Kidney epithelial cell (primary cell): ENCODE measurements around the gene DOCK3. TPM values are rescaled to one million over a fixed set of nuclear protein-coding genes. Genes with fewer than 3 reads are reported as not detected.
A peak's percentile ranks its signal among the peaks of the same experiment; 100 is the strongest.

Experiments used
- DNase-seq: peaks from one replicate; pipeline ENCODE4 v3.0.0-alpha.2; 2010; ENCODE audit warnings: low read depth
- H3K27me3 ChIP-seq: 2 replicates; pipeline ENCODE4 v1.6.0; 2011; ENCODE audit warnings: low read length; ENCODE audit not compliant: control insufficient read depth, insufficient read depth
- H3K36me3 ChIP-seq: 2 replicates; pipeline ENCODE4 v1.5.1; 2011; ENCODE audit warnings: low read length; ENCODE audit not compliant: control insufficient read depth, insufficient read depth
- H3K4me3 ChIP-seq: 2 replicates; pipeline ENCODE4 v1.5.1; 2011; ENCODE audit warnings: low read depth, mild to moderate bottlenecking, control low read depth, low read length
- total RNA-seq: library from RNA; depleted of rRNA; stranded (reverse); fragments of >200 nt; gene quantifications from 2 replicates; pipeline ENCODE4 v1.2.3, GENCODE V29; 2015
- TF ChIP-seq, protein P1 (sequence below): IDR thresholded peaks from 2 replicates; pipeline ENCODE4 v1.5.1; 2011; ENCODE audit warnings: mild to moderate bottlenecking, moderate library complexity, low read length, control low read depth, inconsistent platforms; ENCODE audit not compliant: insufficient read depth, poor library complexity, severe bottlenecking

Gene DOCK3
- total RNA-seq, 1 donor from 2014 or later, result 1.7 TPM

DNA sequence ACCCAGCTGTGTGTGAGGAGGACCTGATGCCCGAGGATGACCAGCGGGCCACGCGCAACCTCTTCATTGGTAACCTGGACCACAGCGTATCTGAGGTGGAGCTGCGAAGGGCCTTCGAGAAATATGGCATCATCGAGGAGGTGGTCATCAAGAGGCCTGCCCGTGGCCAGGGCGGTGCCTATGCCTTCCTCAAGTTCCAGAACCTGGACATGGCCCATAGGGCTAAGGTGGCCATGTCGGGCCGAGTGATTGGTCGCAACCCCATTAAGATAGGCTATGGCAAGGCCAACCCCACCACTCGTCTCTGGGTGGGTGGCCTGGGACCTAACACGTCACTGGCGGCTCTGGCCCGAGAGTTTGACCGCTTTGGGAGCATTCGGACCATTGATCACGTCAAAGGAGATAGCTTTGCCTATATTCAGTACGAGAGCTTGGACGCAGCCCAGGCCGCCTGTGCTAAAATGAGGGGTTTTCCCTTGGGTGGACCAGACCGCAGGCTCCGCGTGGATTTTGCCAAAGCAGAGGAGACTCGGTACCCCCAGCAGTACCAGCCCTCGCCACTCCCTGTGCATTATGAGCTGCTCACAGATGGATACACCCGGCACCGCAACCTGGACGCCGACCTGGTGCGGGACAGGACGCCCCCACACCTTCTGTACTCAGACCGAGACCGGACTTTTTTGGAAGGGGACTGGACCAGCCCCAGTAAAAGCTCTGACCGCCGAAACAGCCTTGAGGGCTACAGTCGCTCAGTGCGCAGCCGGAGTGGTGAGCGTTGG, 717.8 kb downstream of the DOCK3 start:
- no peak for DNase-seq
- TF ChIP-seq, protein P1, sequence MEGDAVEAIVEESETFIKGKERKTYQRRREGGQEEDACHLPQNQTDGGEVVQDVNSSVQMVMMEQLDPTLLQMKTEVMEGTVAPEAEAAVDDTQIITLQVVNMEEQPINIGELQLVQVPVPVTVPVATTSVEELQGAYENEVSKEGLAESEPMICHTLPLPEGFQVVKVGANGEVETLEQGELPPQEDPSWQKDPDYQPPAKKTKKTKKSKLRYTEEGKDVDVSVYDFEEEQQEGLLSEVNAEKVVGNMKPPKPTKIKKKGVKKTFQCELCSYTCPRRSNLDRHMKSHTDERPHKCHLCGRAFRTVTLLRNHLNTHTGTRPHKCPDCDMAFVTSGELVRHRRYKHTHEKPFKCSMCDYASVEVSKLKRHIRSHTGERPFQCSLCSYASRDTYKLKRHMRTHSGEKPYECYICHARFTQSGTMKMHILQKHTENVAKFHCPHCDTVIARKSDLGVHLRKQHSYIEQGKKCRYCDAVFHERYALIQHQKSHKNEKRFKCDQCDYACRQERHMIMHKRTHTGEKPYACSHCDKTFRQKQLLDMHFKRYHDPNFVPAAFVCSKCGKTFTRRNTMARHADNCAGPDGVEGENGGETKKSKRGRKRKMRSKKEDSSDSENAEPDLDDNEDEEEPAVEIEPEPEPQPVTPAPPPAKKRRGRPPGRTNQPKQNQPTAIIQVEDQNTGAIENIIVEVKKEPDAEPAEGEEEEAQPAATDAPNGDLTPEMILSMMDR, result no peak
- no peaks in the 10 kb centered on the region for H3K27me3 ChIP-seq
- H3K36me3 ChIP-seq, result peaks cover 12% of the 10 kb centered on the region
- peak overlapping the region; percentile 65 for H3K4me3 ChIP-seq

DNA sequence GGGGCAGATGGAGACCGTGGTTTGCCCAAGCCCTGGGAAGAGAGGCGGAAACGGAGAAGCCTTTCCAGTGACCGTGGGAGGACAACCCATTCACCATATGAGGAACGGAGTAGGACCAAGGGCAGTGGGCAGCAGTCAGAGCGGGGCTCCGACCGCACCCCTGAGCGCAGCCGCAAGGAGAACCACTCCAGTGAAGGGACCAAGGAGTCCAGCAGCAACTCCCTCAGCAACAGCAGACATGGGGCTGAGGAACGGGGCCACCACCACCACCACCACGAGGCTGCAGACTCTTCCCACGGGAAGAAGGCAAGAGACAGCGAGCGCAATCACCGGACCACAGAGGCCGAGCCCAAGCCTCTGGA, 718.4 kb downstream of the DOCK3 start:
- no peaks in the 10 kb centered on the region for H3K27me3 ChIP-seq
- no peak overlapping the region for H3K4me3 ChIP-seq
- DNase-seq, result no peak
- peaks cover 11% of the 10 kb centered on the region for H3K36me3 ChIP-seq
- TF ChIP-seq, protein P1, result no peak

DNA sequence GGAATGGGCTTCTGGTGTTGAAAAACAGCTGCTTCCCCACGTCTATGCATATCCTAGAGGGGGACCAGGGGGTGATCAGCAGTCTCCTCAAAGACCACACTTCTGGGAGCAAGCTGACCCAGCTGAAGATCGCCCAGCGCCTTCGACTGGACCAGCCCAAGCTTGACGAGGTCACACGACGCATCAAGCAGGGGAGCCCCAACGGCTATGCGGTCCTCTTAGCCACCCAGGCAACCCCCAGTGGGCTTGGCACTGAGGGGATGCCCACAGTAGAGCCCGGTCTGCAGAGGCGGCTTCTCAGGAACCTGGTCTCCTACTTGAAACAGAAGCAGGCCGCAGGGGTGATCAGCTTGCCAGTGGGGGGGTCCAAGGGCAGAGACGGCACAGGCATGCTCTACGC, 718.8 kb downstream of the DOCK3 start:
- H3K36me3 ChIP-seq, result peaks cover 9% of the 10 kb centered on the region
- TF ChIP-seq, protein P1, result no peak
- H3K27me3 ChIP-seq, result no peaks in the 10 kb centered on the region
- no peak overlapping the region for H3K4me3 ChIP-seq
- DNase-seq, result no peak

DNA sequence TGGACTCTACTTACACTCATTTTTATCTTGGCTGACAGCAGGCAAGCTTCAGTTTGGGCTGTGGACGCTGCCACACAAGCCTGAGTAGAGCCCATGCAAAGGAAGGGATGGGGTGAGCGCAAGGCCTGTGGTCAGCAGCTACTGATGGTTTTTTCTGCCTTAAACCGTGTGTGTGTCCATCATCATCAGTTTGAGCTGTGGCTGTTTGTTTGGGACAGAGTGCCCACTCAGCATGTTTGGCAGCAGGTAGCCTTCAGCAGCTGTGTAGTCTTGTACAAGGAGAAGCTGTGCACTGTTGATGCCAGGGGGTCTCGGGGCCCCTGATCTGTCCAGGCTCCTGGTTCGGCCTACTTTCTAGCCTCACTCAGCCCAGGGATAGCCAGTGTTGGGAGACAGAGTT, 719.8 kb downstream of the DOCK3 start:
- Histone ChIP-seq H3K27me3 (no peaks in the 10 kb centered on the region), H3K36me3 (peaks cover 9% of the 10 kb centered on the region), H3K4me3 (no peak overlapping the region)
- TF ChIP-seq, protein P1, result no peak
- no peak for DNase-seq

DNA sequence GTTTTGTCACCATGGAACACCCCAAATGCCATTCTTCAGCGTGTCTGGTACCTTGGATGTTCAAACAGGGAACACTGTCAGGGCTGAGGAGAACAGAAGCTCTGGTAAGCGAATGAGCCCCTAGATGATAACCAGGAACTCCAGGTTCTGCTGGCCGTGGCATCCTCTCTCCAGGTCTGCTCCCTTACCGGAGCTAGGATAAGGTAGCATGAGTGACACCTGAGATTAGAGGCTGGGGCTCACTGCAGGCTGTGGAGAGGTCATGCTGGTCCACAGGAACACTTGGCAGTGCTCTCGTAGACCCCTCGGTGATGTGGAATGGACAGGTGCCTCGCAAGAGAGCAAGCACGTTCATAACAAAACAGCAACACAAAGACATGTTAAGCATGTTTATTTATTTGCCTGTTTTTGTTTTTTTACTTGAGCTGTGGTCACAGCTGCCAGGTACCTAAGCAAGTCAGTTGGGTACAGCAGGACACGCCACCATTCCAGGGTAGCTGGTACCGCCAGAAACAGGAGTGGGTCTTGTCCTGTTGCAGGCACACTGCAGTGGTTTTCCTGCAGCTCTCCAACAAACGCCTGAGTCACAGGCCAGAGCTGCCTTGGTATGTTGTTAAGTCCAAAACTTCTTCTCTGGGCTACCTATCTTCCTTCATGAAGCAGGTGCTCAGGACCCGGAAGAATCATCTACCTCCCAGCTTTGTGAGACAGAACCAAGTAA, 720.9 kb downstream of the DOCK3 start:
- H3K27me3 ChIP-seq, result no peaks in the 10 kb centered on the region
- peaks cover 9% of the 10 kb centered on the region for H3K36me3 ChIP-seq
- TF ChIP-seq, protein P1, result no peak
- DNase-seq, result no peak
- no peak overlapping the region for H3K4me3 ChIP-seq
